HG03565 (cell line): ENCODE measurements around the gene SLC30A2.

Source experiments
- ATAC-seq: cut with Tn5 transposase; IDR thresholded peaks from one replicate; pipeline ENCODE4 v1.9.1; 2021; ENCODE audit warnings: mild to moderate bottlenecking, moderate library complexity; ENCODE audit not compliant: unreplicated experiment

The SLC30A2 gene

DNA sequence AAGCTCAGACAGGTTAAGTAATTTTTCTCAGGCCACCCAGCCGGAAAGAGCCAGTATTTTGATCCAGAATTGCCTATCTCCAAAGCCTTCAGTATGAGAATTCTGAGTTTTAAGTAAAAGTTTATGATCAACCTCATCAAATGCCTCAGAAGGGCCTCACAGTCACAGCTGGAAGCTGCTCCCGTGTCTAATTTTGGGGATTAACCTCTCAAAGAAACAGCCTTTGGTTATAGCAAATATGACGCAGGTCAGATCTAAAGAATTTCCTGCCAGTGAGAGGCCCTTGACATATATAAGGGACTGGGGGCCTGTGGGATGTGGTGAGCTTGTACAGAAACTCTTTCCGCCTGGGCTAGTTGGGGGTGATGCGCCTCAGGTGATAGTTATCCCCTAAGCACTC is 22.1 kb downstream of the SLC30A2 start:
- ATAC-seq, result no peak

GRCh38 chr1:26023009-26023408 is 22.9 kb downstream of the SLC30A2 start:
- no peak for ATAC-seq

- no peak for ATAC-seq
These were observed 23.5 kb downstream of the SLC30A2 start for GRCh38 chr1:26022404-26022779.

DNA sequence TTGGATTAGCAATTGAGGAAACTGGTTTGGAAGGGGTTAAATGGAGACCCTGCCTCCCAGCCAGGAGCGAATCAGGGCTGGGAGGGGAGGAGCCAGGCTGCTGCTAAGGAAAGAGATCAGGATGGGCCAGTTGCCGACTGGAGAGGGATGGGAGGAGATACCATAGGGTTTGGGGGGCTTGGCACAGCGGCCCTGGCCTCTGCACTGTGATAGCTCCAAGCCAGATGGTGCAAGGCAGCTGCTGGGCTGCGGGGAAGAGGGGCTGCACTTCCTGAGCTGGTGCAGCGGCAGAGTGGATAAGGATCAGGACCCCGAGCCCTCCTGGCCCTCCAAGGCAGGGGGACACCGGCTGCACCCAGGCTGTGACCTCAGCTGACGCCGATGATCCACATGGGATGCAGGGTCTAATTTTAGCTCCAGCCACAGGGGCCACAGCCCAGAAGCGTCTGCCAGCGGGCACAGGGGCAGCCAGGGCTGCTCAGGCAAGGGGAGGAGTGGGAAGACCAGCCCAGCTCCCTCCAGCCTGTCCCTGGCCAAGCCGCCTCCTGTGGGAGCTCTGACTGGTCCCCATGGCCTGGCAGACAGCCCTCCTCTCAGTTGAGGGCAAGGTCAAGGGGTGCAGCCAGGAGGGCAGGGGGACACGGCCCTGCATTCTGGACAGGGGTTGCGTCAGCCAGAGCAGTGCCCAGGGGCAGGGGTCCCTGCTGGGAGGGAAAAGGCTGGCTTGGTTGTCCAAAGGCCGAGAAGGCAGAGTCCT is 24.1 kb downstream of the SLC30A2 start, which contains the start of gene EXTL1:
Gene EXTL1, plus strand, starts transcription at position 129 of the 757 bp plus-strand sequence. CDS start 872 bp downstream, outside the sequence.
- ATAC-seq, result no peak

DNA sequence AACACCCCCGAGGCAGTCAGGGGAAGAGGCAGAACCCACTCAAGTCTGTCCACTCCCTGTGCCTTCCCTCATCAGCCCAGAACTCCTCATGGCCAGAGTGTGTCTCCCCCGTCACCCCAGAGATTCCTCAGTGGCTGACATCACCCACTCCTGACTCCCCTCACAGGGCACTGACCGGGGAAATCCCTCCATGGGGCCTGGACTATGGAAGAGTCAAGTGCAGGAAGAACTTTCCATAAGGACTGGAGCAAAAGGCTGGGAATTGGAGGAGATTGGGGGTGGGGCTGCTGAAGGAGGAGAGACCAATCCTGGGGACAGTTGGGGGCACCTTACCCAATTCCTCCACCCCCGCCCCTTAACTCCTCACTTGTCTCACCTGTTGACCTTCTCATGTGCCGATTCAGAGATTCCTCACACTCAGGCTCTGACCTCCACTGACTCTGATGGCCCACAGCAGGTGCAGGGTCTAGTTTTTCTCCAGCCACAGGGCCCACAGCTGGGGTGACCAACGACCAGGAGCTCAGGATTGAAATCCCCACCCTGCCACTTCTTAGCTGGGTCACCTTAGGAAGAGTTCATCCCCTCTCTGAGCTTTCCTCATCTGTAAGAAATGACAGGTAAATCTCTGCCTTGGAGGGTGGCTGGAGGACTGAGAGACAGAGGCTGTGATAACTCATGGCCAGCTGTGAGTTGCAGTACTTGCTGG is 24.8 kb downstream of the SLC30A2 start:
- no peak for ATAC-seq

- no peak for ATAC-seq
These were observed 25.6 kb downstream of the SLC30A2 start for GRCh38 chr1:26020330-26020768.

- ATAC-seq, result no peak
These were observed 26.1 kb downstream of the SLC30A2 start for GRCh38 chr1:26019641-26020315.

- ATAC-seq, result no peak
These were observed 28.3 kb downstream of the SLC30A2 start for GRCh38 chr1:26017606-26018005.

GRCh38 chr1:26016953-26017545 is 28.9 kb downstream of the SLC30A2 start:
- ATAC-seq, result no peak

DNA sequence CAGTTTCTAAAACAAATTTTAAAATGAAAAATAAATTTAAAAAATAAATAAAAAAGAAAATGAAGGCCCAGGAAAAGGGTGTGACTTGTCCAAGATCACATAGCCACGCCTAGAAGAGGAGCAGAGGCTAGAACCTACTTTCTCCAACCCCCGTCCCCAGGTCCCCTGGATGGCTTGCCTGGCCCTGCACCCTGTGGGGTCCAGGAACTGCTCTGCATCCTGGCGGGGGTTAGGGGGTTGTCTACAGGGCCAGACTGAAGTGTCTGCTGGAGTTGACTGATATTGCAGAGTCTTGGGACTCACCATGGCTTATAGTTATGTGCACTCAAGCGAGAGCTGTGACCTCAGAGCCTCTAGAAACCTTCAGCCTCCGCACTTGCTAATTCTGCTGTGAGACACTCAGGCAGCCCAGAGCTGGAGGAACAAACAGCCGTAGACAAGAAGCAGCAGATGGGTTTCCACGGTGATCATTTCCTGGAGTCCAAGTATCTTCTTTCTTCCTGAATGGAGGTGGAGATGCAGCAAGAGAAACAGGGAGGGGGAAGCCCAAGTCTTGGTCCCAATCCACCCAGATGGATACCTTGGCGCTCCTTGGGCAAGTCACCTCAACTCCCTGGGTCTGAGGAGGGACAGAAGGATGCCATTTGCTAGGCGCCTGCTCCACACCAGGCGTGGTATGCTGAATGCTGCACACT is 29.5 kb downstream of the SLC30A2 start:
- ATAC-seq, result no peak

DNA sequence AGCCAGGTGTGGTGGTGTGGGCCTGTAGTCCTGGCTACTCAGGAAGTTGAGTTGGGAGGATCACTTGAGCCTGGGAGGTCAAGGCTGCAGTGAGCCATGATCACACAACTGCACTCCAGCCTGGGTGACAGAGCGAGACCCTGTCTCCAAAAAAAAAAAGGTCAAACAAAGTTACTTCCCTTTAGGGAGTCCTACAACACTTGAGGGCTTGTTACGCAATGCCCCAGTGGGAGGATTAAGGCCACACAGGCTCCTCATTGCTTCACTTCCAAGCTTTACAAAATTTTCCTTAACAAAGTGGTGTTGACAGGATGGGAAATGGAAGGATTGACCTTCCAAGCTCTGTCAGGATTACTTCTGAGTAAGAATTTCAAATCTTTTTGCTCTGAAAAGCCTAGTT is 30.6 kb downstream of the SLC30A2 start:
- ATAC-seq, result no peak

GRCh38 chr1:26014179-26014578 is 31.7 kb downstream of the SLC30A2 start:
- no peak for ATAC-seq

DNA sequence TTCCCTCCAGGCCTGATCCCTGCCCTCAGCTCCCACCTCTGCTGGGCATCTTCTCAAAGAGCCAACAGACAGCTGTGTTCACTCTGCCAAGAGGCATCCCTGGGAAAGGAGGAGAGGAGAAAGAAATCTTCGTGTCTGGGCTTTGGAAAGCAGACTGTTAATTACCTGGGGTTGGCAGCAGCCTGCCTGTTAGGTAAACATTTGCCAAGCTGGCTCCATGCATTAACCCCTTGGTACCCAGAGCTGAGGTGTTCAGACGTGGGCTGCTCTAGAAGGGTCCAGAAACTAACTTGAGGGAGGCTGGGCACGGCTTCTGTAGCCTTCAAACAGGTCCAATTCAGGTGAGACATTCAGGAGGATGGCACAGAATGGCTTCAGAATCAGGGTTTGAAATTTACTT is 33.1 kb downstream of the SLC30A2 start:
- no peak for ATAC-seq

DNA sequence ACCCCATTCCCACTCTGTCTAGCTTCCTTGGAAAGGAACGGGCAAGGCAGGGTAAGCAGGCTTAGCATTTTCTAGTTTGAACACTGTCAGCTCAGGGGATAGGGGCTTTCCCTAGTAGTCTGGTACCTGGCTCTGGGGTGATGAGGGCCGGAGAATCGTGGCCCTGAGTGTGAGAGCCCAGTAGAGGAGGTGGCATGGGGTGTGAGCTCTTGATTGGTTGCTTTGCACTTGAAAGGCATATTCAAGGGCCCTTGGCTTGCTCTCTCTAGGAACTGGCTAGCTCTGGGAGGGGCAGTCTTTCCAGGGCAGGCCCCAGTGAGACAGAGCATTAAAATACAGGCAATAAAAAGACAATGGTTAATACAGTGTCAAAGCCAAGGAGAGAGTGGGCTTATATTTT is 35.1 kb downstream of the SLC30A2 start:
- no peak for ATAC-seq

GRCh38 chr1:26009796-26010447 is 36.0 kb downstream of the SLC30A2 start:
- no peak for ATAC-seq

- no peak for ATAC-seq
These were observed 39.2 kb downstream of the SLC30A2 start for GRCh38 chr1:26006710-26007109.

DNA sequence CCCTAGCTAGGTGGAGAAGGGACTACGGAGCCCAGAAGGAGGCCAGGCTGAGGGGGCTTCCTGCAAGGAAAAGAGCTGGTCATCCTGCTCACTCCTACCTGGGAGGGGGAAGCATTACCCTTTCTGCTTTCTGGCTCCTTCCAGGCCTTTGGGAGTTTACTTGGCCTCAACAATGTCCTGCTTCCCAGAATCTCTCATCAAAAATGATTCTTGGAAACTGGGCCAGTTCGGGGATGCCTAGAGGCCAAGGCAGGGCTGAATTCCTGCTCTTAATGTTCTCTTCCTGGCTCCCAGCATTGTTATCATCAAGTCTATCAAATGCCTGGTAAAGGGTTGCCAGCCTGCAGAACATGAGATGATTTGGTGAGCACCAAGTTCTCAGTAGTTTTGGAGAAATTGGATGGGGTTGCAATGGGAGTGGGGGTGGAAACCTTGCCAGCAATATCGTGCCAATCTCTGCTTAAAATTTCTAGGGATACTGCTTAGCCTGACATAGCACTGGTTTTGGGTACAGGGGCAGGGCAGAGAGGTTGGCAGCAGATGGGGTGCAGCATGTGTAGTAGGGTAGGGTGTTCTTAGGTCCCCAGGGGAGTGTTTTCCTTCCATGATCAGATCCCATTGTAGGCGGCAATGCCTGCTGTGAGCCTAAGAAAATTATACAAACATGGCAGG is 40.3 kb downstream of the SLC30A2 start:
- ATAC-seq, result no peak

- ATAC-seq, result no peak
These were observed 42.2 kb downstream of the SLC30A2 start for GRCh38 chr1:26003756-26004155.

GRCh38 chr1:26003262-26003661 is 42.7 kb downstream of the SLC30A2 start:
- no peak for ATAC-seq
